GM21447 (cell line): ENCODE results near the gene BCAS1.

Source experiments
- ATAC-seq: cut with Tn5 transposase; IDR thresholded peaks from one replicate; pipeline ENCODE4 v1.9.1; 2021; ENCODE audit not compliant: unreplicated experiment

Gene BCAS1

GRCh38 chr20:53964501-53965253 is 105.7 kb downstream of the BCAS1 start:
- no peak for ATAC-seq

GRCh38 chr20:53964067-53964466 is 106.3 kb downstream of the BCAS1 start:
- ATAC-seq, result no peak

DNA sequence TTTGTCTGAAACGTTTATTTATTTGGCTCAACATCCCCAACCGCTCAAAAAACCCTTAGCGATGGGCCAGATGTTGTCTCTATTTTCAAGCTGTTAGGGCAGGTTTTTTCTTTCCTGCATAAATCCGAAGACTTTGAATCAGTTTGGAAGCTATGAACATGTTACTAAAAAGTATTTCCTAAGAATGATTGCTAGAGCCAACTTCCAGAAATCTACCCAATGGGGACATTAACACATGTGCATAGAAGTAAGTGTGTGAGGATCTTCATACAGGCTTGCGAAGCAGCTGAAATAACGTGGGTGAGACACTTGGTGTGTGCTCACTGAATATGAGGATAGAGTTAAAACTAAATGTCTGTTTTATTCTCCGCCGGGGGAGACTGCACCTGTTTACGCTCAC is 106.8 kb downstream of the BCAS1 start:
- ATAC-seq, result no peak

DNA sequence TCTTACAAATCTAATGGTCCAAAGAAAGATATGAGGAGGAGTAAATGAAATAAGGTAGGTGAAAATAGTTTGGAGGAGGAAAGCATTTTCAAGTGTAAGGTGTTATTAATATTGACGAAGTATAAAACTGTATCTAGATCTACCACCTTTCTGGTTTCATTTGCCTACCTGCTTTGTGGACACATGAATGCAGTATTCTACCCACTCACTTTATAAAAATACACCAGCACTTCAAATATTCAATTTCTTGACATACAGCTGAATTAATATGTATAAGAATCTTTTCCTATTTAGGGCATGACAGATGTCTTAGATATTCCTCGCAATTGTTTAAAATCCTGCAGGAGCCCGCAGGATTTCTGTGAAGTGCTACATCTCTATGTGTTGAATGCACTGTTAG is 108.0 kb downstream of the BCAS1 start:
- no peak for ATAC-seq

DNA sequence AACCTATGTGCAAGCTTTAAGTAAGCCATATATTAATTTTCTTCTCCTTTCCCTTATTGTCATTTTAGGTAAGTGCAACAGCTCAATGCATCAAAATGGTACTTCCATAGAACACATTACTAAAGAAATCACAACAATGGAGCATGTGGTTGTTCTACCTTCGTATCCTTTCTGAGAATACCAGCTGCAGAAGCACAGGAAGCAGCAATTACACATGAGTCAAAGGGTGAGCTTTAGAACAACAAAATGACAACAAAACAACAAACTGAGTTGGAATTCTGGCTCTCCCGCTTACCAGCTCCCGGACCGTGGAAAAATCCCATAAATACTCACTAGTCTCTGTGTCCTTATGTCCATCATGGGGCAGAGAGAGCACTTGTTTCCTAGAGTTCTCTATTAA is 108.9 kb downstream of the BCAS1 start:
- ATAC-seq, result no peak

- ATAC-seq, result no peak
Observed at GRCh38 chr20:53960579-53961272, 109.7 kb downstream of the BCAS1 start.

- ATAC-seq, result no peak
Observed at GRCh38 chr20:53959911-53960578, 110.3 kb downstream of the BCAS1 start.

- no peak for ATAC-seq
Observed at GRCh38 chr20:53958260-53958659, 112.1 kb downstream of the BCAS1 start.

DNA sequence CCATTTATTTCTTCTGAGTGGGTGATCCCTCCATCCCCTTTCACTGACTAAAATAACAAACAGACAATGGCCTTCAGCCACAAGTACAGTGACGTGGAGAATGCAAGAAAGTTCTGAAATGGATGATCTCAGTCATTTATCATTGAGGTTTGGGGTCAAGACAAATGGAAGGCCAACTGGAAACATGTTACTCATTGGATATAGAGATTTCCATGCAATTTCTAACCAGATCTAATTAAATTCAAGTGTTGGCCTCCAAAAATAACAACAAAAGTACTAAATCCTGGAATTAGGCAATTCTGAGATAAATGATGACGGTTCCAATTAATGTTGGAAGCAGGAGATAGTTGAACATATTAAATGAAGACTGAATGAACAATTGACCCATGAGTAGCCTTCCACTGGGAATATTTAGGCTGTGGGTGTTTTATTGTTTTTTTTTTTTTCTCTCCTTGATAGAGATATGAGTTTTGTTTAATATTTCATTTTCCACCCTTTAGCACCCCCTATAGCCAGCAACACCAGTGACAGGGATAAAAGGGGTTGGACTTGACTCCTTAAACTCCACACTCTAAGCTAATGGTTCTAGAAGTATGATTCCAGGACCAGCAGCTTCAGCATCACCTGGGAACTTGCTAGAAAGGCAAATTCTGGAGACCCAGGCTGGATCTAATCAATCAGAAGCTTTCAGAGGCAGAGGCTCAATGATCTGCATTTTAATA is 112.8 kb downstream of the BCAS1 start:
- no peak for ATAC-seq

- no peak for ATAC-seq
Observed at GRCh38 chr20:53956013-53956715, 114.2 kb downstream of the BCAS1 start.

DNA sequence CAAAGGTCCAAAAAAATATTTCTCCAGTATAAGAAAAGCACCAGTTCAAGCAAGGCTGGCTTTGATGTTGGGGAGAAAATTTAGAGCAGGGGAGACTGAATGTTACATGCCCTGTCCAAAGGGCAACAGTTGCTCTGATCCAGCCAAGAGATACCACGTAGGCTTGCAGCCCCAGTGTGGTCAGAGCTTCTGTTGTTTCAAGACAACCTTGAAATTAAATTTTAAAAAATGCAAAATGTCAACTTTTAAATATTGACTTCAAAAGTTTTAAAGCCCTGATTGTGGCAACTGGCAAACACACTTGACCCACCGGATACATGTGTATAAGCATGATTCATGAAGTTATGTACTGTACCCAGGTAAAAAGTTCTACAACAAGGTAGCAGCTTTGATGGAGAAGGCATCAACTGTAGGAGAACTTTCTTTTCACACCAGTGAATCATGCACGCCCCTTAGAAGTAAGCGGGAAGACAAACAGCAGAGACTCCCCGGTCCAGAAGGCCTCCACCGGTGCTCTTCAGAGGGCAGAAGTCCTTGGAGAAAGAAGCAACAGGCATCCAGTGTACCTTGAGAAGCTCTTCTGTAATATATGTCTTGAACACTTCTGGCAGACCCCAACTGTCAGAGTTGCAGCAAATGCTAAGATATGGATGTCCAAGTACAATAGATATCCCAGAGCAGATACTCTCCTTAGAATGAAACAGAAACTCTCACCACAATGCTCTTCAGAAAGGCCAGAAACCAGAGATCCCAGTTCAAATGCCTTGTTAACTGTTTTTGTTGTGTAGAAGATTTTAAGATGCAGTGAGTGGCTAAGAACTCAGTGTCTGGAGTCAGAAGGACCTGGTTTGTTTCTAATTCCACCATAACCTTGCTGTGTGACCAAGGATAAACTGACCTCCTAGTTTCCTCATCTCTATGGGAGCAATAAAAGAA is 115.4 kb downstream of the BCAS1 start:
- no peak for ATAC-seq

GRCh38 chr20:53952528-53953096 is 117.8 kb downstream of the BCAS1 start:
- ATAC-seq, result no peak

DNA sequence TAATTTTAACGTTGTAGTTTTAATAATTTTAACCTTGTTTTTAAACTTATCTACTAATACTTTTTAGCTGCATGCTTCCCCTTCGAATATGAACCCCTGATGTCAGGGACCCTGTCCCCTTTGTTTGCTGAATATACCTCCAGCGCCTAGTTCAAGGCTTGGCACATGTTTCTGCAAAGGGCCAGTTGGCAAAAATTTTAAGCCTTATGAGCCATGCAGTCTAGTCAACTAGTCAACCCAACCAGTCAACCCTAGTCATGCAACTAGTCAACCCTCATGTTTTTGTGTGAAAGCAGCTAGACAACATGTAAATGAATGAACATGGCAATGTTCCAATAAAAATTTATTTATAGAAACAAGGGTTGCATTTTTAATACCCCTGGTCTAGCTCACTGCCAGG is 119.8 kb downstream of the BCAS1 start:
- ATAC-seq, result no peak

GRCh38 chr20:53950031-53950430 is 120.4 kb downstream of the BCAS1 start:
- ATAC-seq, result no peak

DNA sequence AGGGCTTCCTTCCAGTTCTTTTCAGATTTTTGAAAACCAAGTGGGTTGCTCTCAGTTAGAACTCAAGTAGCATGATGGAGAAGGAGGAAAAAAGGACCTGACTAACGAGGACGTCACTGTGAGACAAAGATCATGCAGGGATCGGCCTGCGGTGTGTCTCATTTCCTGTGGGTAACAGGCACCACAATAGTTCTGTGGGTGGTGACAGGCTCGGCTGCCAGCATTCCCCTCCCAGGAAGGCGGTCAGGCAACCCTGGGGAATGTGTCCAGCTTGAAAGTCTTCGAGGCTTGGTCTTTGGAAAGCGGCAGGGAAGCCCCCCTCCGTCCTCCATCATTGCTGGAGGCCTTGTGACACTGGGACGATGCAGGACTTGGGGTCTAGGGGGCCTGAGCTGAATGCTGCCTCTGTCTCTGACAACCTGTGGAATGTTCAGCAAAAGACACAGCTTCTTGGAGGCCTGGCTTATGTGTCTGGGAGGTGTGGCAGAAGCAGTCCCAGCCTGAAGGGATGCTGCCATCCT is 121.0 kb downstream of the BCAS1 start:
- peak; percentile 92 for ATAC-seq

DNA sequence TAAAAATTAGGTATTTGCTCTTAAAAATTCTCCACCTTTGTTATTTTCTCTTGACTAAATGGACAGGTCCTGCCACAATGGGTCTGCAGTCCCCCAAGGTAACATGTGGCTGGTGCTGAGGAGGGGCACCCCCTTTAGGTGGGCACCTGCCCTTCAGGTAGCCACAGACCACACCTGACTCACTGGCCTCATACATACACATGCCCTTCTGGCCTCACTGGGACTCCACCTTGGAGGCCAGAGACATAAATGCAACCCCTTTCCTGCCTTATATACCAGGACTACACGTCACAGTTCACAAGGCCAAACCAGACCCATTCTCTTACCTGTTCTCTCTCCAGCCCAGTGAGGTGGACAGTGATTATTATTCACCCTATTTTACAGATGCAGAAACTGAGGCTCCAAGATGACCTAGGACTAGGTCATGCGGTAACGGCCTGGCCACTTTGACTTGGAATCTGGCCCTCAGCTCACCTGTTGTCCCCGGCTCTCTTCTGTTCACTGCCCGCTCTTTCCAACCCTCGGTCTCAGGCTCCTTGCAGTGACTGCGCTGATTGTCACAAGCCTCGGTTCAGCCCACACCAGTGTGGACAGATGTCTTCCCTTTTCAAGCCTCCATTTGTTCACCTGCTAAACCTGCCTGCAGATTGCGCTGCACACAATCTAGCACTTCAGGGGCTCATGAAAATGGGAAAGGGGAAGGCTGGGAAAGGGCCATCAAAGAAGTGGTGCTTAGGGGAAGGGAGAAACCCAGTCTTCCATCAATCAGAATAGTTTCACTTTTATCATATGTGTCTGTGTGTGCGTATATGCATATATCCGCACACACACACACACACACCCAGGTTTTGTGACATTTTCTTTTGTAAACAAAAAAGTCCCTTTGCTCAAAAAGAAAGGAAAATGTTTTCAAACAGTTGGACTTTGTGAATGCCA is 121.7 kb downstream of the BCAS1 start:
- peak; percentile 25 for ATAC-seq

DNA sequence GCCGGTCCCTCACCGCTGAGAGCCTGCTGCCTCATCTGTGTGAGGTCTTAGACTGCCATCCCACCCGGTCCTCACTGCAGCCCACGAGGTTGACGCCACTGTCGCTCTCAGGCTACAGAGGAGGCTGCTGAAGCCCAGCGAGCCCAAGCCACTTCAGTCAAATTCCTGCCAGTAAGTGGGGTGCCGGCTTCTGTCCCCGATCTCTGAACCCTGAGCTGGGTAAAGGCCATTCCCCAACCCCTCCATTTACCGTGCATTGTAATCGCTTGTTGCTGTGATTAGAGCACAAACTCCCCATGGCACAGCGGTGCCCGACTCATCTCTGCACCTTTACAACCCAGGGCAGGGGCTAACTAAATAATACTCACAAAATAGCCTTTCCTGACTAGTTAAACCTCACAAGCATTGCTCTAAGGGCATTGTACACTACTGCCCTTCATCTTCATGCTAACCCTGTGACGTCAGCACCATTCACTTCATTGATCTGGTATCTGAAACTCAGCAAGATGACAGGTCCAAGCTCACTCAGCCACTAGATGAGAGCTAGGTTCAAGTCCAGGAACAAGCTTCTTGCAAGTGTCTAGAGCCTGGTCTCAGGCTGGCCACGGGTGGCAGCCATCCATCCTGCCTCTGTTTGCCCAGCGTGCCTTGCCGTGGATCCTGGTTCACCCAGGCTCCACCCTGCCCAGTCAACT is 122.7 kb downstream of the BCAS1 start:
- ATAC-seq, result no peak
